ENCODE results near the gene KIF26B.

DNA sequence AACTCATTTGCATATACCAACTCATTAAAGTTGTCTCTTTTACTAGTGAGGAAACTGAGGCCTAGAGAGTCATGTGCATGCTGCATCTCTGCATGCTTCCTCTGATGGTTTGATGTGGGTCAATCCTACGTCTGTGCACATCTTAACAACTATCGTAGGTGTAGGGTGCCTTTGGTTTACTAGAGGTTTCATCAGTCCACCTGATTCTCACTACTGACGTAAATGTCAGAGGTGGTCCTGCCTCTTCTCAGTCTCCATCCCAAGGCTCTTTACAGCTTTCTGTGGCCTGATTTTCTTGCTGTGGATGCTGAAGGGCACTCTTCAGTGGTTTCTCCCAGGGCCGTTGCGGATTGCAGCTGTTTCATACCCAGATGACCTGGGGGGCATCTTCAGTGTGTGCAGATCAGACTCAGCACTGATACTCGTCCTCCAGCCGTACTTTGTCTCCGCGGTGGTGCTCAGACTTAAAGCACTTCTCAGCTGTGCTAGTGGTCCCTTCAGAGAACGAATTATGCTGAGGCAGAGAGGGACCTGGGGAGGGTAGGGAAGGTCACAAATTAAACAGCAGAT lies 407.0 kb downstream of the KIF26B start:
- TF ChIP-seq ZNF263 (CRISPR knock-in tag; IDR thresholded peaks at IDR 0.05; ENCODE audit: low read depth) (no peak), KAT7 (CRISPR knock-in tag; IDR thresholded peaks at IDR 0.05; ENCODE audit: borderline replicate concordance) (no peak), RELA (CRISPR knock-in tag; IDR thresholded peaks at IDR 0.05; ENCODE audit: borderline replicate concordance) (no peak), TCF7 (CRISPR knock-in tag; IDR thresholded peaks at IDR 0.05; ENCODE audit: low read depth) (no peak), CREB1 (CRISPR knock-in tag; IDR thresholded peaks at IDR 0.05) (no peak), ZNF232 (CRISPR knock-in tag; IDR thresholded peaks at IDR 0.05) (no peak), FOXP1 (CRISPR knock-in tag; IDR thresholded peaks at IDR 0.05; ENCODE audit: borderline replicate concordance) (no peak)
- TF ChIP-seq, protein P1, sequence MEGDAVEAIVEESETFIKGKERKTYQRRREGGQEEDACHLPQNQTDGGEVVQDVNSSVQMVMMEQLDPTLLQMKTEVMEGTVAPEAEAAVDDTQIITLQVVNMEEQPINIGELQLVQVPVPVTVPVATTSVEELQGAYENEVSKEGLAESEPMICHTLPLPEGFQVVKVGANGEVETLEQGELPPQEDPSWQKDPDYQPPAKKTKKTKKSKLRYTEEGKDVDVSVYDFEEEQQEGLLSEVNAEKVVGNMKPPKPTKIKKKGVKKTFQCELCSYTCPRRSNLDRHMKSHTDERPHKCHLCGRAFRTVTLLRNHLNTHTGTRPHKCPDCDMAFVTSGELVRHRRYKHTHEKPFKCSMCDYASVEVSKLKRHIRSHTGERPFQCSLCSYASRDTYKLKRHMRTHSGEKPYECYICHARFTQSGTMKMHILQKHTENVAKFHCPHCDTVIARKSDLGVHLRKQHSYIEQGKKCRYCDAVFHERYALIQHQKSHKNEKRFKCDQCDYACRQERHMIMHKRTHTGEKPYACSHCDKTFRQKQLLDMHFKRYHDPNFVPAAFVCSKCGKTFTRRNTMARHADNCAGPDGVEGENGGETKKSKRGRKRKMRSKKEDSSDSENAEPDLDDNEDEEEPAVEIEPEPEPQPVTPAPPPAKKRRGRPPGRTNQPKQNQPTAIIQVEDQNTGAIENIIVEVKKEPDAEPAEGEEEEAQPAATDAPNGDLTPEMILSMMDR (IDR thresholded peaks at IDR 0.05): no peak
- TF ChIP-seq, protein P2, sequence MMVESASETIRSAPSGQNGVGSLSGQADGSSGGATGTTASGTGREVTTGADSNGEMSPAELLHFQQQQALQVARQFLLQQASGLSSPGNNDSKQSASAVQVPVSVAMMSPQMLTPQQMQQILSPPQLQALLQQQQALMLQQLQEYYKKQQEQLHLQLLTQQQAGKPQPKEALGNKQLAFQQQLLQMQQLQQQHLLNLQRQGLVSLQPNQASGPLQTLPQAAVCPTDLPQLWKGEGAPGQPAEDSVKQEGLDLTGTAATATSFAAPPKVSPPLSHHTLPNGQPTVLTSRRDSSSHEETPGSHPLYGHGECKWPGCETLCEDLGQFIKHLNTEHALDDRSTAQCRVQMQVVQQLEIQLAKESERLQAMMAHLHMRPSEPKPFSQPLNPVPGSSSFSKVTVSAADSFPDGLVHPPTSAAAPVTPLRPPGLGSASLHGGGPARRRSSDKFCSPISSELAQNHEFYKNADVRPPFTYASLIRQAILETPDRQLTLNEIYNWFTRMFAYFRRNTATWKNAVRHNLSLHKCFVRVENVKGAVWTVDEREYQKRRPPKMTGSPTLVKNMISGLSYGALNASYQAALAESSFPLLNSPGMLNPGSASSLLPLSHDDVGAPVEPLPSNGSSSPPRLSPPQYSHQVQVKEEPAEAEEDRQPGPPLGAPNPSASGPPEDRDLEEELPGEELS (CRISPR knock-in tag; IDR thresholded peaks at IDR 0.05): no peak
